ENCODE results near the gene NDUFAF4. TPM values are rescaled to one million over a fixed set of nuclear protein-coding genes. Genes with fewer than 3 reads are reported as not detected.

NDUFAF4 gene
- total RNA-seq, 1 donor from 2014 or later, result 50.6 TPM

DNA sequence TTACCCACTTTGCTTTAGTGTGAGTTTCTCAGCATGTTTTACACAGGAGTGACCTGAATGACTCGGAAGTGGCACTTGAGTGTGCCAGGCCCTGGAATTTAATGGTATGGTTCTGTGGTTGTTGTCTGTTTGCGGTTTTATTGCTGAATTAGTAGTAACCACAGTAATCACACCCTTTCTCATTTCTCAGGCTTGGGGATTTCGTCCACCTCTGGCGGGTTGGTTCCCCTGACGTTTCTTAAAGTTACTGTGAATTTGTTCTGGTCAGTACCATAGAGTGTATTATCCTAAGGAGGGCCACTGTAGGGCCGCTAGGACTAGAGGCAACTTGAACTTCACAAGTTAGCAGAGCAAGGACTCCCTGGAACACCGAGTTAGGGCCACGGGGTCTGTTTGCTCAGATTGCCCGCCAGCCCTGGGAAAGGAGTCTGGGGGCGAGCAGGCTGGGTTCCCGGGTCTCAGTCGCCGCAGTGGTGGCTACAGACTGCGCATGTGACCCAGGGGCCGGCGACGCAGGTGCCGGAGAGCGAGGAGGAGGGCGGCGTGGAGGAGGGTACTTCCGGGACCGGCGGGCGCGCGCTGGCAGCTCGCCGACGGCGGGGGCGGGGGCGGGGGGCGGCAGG, 26.3 kb upstream of the NDUFAF4 start:
- no peaks in the 10 kb centered on the region for H3K9me3 ChIP-seq (ENCODE audit: low read depth)
- Mint-ChIP-seq H3K4me3 (peak overlapping the region; percentile 90), H3K27me3 (ENCODE audit: insufficient read depth, low read depth) (no peaks in the 10 kb centered on the region), H3K27ac (peak overlapping the region; percentile 51), H3K4me1 (peaks cover 7% of the 10 kb centered on the region), H3K9me3 (no peaks in the 10 kb centered on the region), H3K36me3 (no peaks in the 10 kb centered on the region)
- H3K4me2 ChIP-seq, result peak overlapping the region; percentile 78
- DNase-seq (ENCODE audit: low spot score), result peak; percentile 89
- H3K36me3 ChIP-seq, result no peaks in the 10 kb centered on the region
- no peaks in the 10 kb centered on the region for H3K79me2 ChIP-seq (ENCODE audit: low read depth)
- H3K9ac ChIP-seq, result no peak overlapping the region
- peaks cover 13% of the 10 kb centered on the region for H3K27me3 ChIP-seq
- no peak overlapping the region for H3K27ac ChIP-seq
- TF ChIP-seq EZH2phosphoT487 (IDR thresholded peaks at IDR 0.05) (no peak), EZH2 (IDR thresholded peaks at IDR 0.05) (no peak)
- TF ChIP-seq, protein P1, sequence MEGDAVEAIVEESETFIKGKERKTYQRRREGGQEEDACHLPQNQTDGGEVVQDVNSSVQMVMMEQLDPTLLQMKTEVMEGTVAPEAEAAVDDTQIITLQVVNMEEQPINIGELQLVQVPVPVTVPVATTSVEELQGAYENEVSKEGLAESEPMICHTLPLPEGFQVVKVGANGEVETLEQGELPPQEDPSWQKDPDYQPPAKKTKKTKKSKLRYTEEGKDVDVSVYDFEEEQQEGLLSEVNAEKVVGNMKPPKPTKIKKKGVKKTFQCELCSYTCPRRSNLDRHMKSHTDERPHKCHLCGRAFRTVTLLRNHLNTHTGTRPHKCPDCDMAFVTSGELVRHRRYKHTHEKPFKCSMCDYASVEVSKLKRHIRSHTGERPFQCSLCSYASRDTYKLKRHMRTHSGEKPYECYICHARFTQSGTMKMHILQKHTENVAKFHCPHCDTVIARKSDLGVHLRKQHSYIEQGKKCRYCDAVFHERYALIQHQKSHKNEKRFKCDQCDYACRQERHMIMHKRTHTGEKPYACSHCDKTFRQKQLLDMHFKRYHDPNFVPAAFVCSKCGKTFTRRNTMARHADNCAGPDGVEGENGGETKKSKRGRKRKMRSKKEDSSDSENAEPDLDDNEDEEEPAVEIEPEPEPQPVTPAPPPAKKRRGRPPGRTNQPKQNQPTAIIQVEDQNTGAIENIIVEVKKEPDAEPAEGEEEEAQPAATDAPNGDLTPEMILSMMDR (IDR thresholded peaks at IDR 0.05), result no peak
- H3K4me3 ChIP-seq, result peak overlapping the region; percentile 87
- H4K20me1 ChIP-seq (ENCODE audit: low read depth), result no peaks in the 10 kb centered on the region
- no peaks in the 10 kb centered on the region for H3K4me1 ChIP-seq
- H2AFZ ChIP-seq (replicated peaks), result peak overlapping the region; percentile 53
- H3F3A ChIP-seq (ENCODE audit: low read depth), result peaks cover 19% of the 10 kb centered on the region

DNA sequence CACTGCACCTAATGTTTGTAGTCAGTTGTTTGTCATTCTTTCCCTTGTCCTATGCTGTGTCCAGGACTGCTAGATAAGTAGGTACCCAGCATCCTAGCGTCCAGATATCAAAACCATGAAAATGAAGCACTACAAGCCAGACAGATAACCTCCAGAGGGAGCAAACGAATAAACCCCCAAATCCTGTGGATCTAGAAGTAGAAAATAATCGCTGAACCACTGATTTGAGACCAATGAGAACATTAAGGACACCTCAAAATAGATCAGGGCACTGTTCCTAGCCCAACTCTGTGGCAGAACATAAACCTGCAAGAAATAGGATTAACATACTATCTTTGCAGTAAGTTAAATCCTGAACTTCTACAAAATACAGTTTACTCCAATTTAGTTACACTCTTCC, 25.7 kb upstream of the NDUFAF4 start:
- Histone ChIP-seq H3K36me3 (no peaks in the 10 kb centered on the region), H3K27ac (no peak overlapping the region), H3K9me3 (ENCODE audit: low read depth) (no peaks in the 10 kb centered on the region), H3F3A (ENCODE audit: low read depth) (peaks cover 19% of the 10 kb centered on the region), H3K9ac (no peak overlapping the region), H3K79me2 (ENCODE audit: low read depth) (no peaks in the 10 kb centered on the region), H3K4me3 (no peak overlapping the region), H2AFZ (replicated peaks) (peak overlapping the region; percentile 53), H3K4me2 (no peak overlapping the region), H3K4me1 (no peaks in the 10 kb centered on the region), H4K20me1 (ENCODE audit: low read depth) (no peaks in the 10 kb centered on the region), H3K27me3 (peaks cover 13% of the 10 kb centered on the region)
- H3K27me3 Mint-ChIP-seq (ENCODE audit: insufficient read depth, low read depth), result no peaks in the 10 kb centered on the region
- H3K9me3 Mint-ChIP-seq, result no peaks in the 10 kb centered on the region
- no peak for DNase-seq (ENCODE audit: low spot score)
- H3K27ac Mint-ChIP-seq, result no peak overlapping the region
- H3K36me3 Mint-ChIP-seq, result no peaks in the 10 kb centered on the region
- peak overlapping the region; percentile 90 for H3K4me3 Mint-ChIP-seq
- H3K4me1 Mint-ChIP-seq, result peaks cover 7% of the 10 kb centered on the region
- TF ChIP-seq, protein P1 (IDR thresholded peaks at IDR 0.05), result no peak
- TF ChIP-seq EZH2phosphoT487 (IDR thresholded peaks at IDR 0.05), result no peak
- TF ChIP-seq EZH2 (IDR thresholded peaks at IDR 0.05), result no peak

GRCh38 chr6:96917098-96917497, 19.4 kb upstream of the NDUFAF4 start:
- Histone ChIP-seq H3K4me1 (no peaks in the 10 kb centered on the region), H3F3A (ENCODE audit: low read depth) (no peaks in the 10 kb centered on the region), H2AFZ (replicated peaks) (peak overlapping the region; percentile 31), H3K9me3 (ENCODE audit: low read depth) (no peaks in the 10 kb centered on the region), H3K27ac (no peak overlapping the region), H3K27me3 (peaks cover 3% of the 10 kb centered on the region), H3K4me3 (no peak overlapping the region), H3K9ac (no peak overlapping the region), H3K4me2 (no peak overlapping the region), H4K20me1 (ENCODE audit: low read depth) (no peaks in the 10 kb centered on the region), H3K79me2 (ENCODE audit: low read depth) (no peaks in the 10 kb centered on the region), H3K36me3 (no peaks in the 10 kb centered on the region)
- H3K36me3 Mint-ChIP-seq, result no peaks in the 10 kb centered on the region
- peaks cover 2% of the 10 kb centered on the region for H3K27me3 Mint-ChIP-seq (ENCODE audit: insufficient read depth, low read depth)
- no peak overlapping the region for H3K4me3 Mint-ChIP-seq
- DNase-seq (ENCODE audit: low spot score), result no peak
- no peak for TF ChIP-seq EZH2phosphoT487 (IDR thresholded peaks at IDR 0.05)
- TF ChIP-seq, protein P1 (IDR thresholded peaks at IDR 0.05), result no peak
- no peaks in the 10 kb centered on the region for H3K9me3 Mint-ChIP-seq
- no peak overlapping the region for H3K27ac Mint-ChIP-seq
- H3K4me1 Mint-ChIP-seq, result no peaks in the 10 kb centered on the region

All from neural progenitor cell (in vitro differentiated cells).